Small intestine (tissue), 7 donors: ENCODE data around the gene TRDMT1. TPM values are rescaled to one million over a fixed set of nuclear protein-coding genes. Genes with fewer than 3 reads are reported as not detected.
A peak's percentile ranks its signal among the peaks of the same experiment; 100 is the strongest.

Source experiments
- DNase-seq, 2 donors: peaks; one replicate each; pipeline versions ENCODE4 v3.0.0 to v3.0.0-alpha.2; 2013
- FAIRE-seq: peaks from 2 replicates; lab custom pipeline; 2012; peaks lifted over from hg19 to GRCh38; lab: Jason Lieb, UNC
- H3K27ac ChIP-seq, 3 donors: one replicate each; pipeline ENCODE4 v1.5.1; 2013; ENCODE audit warnings: low read length in 2 of 3, mild to moderate bottlenecking in 2 of 3, control low read depth in 1 of 3, inconsistent platforms in 1 of 3, low read depth in 1 of 3, moderate library complexity in 1 of 3
- H3K27me3 ChIP-seq, 3 donors: one replicate each; pipeline ENCODE4 v1.6.1; 2013; ENCODE audit warnings: low read length in 3 of 3, inconsistent platforms in 1 of 3; ENCODE audit not compliant: control insufficient read depth in 3 of 3, insufficient read depth in 3 of 3
- H3K36me3 ChIP-seq, 3 donors: one replicate each; pipeline ENCODE4 v1.6.1; 2013; ENCODE audit warnings: low read length in 3 of 3, inconsistent platforms in 1 of 3, low read depth in 1 of 3, mild to moderate bottlenecking in 1 of 3, moderate library complexity in 1 of 3; ENCODE audit not compliant: control insufficient read depth in 3 of 3, insufficient read depth in 2 of 3
- H3K4me1 ChIP-seq, 3 donors: one replicate each; pipeline ENCODE4 v1.6.1; 2013; ENCODE audit warnings: low read length in 2 of 3, inconsistent platforms in 1 of 3, low read depth in 1 of 3, mild to moderate bottlenecking in 1 of 3, moderate library complexity in 1 of 3; ENCODE audit not compliant: control insufficient read depth in 3 of 3, insufficient read depth in 2 of 3
- H3K4me3 ChIP-seq, 3 donors: one replicate each; pipeline ENCODE4 v1.5.1; 2013; ENCODE audit warnings: low read length in 3 of 3, control low read depth in 1 of 3, inconsistent platforms in 1 of 3, low read depth in 1 of 3, mild to moderate bottlenecking in 1 of 3, moderate library complexity in 1 of 3
- H3K9me3 ChIP-seq, 2 donors: one replicate each; pipeline ENCODE4 v1.6.1; 2013; ENCODE audit warnings: low read depth in 1 of 2, low read length in 1 of 2; ENCODE audit not compliant: control insufficient read depth in 2 of 2, insufficient read depth in 1 of 2
- WGBS, 3 donors: extraction: QIAGEN DNeasy Blood & Tissue Kit; methylation state at CpG; one replicate each; pipeline ENCODE4 v1.1.7; 2013; 5-methylcytosine and 5-hydroxymethylcytosine counted together
- polyA plus RNA-seq, 4 donors: library from polyadenylated mRNA; stranded (reverse) in 3 of 4; unstranded in 1 of 4; fragments of 200-250 nt in 3 of 4; fragments of 120-200 nt in 1 of 4; gene quantifications; one replicate each; pipeline versions ENCODE4 v1.2.1 to v1.2.3, GENCODE V29; 2013
- donor health status: healthy with polysubstance abuse.
- donor health status: control.
- donor health status: control.
- donor health status: Bipolar disorder and iron deficiency.
- donor health status: healthy.

Gene TRDMT1
- polyA plus RNA-seq, 4 donors, result 1.4 to 6.0 (median 1.9) TPM

GRCh38 chr10:17151716-17152115 is 49.8 kb downstream of the TRDMT1 start:
- 56 to 65% (median 57%) methylated on average over 1 of the region's 1 CpG for WGBS, 3 donors
- DNase-seq (peak in 1 of 2 donors; percentile 22), FAIRE-seq (no peak)
- H3K36me3 ChIP-seq, result no peaks in the 10 kb centered on the region
- H3K4me3 ChIP-seq, result no peak overlapping the region
- no peaks in the 10 kb centered on the region for H3K9me3 ChIP-seq
- H3K27ac ChIP-seq, result peak overlapping the region in 1 of 3 donors; percentile 16
- H3K4me1 ChIP-seq, result peaks cover 0 to 26% (median 3%) of the 10 kb centered on the region in 3 donors
- H3K27me3 ChIP-seq, result no peaks in the 10 kb centered on the region

- FAIRE-seq (no peak), DNase-seq (peak; percentile 84 to 95)
- Histone ChIP-seq H3K27me3 (no peaks in the 10 kb centered on the region), H3K4me1 (peaks cover 0 to 34% (median 8%) of the 10 kb centered on the region in 3 donors), H3K27ac (peak overlapping the region in 1 of 3 donors; percentile 68), H3K9me3 (no peaks in the 10 kb centered on the region), H3K36me3 (no peaks in the 10 kb centered on the region), H3K4me3 (no peak overlapping the region)
- 57 to 75% (median 66%) methylated on average over 5 of the region's 5 CpGs for WGBS, 3 donors
Observed at GRCh38 chr10:17147884-17148489, 53.5 kb downstream of the TRDMT1 start.

- no peak overlapping the region for H3K4me3 ChIP-seq
- no peak overlapping the region for H3K27ac ChIP-seq
- no peaks in the 10 kb centered on the region for H3K27me3 ChIP-seq
- H3K9me3 ChIP-seq, result no peaks in the 10 kb centered on the region
- WGBS, 3 donors, result 73 to 95% (median 91%) methylated on average over 3 of the region's 3 CpGs
- DNase-seq (no peak), FAIRE-seq (no peak)
- H3K36me3 ChIP-seq, result no peaks in the 10 kb centered on the region
- H3K4me1 ChIP-seq, result peaks cover 0 to 27% (median 8%) of the 10 kb centered on the region in 3 donors
Observed at GRCh38 chr10:17146892-17147291, 54.6 kb downstream of the TRDMT1 start.

GRCh38 chr10:17145239-17145638 is 56.2 kb downstream of the TRDMT1 start:
- peak; percentile 82 for DNase-seq
- FAIRE-seq, result peak; percentile 33
- Histone ChIP-seq H3K27me3 (no peaks in the 10 kb centered on the region), H3K4me3 (no peak overlapping the region), H3K9me3 (peaks cover 0 to 2% of the 10 kb centered on the region in 2 donors), H3K27ac (peak overlapping the region in 1 of 3 donors; percentile 39), H3K36me3 (no peaks in the 10 kb centered on the region), H3K4me1 (peaks cover 0 to 22% (median 5%) of the 10 kb centered on the region in 3 donors)
- 21 to 71% (median 43%) methylated on average over 1 of the region's 1 CpG for WGBS, 3 donors

- FAIRE-seq (no peak), DNase-seq (peak in 1 of 2 donors; percentile 25)
- no peaks in the 10 kb centered on the region for H3K27me3 ChIP-seq
- peak overlapping the region in 1 of 3 donors; percentile 39 for H3K27ac ChIP-seq
- H3K36me3 ChIP-seq, result no peaks in the 10 kb centered on the region
- 75 to 78% (median 75%) methylated on average over 5 of the region's 5 CpGs for WGBS, 3 donors
- peaks cover 0 to 2% of the 10 kb centered on the region in 2 donors for H3K9me3 ChIP-seq
- H3K4me3 ChIP-seq, result no peak overlapping the region
- peaks cover 0 to 22% (median 5%) of the 10 kb centered on the region in 3 donors for H3K4me1 ChIP-seq
Observed at GRCh38 chr10:17144757-17145156, 56.7 kb downstream of the TRDMT1 start.

GRCh38 chr10:17144032-17144431 is 57.4 kb downstream of the TRDMT1 start:
- WGBS, 3 donors, result 94 to 98% (median 96%) methylated on average over 2 of the region's 2 CpGs
- FAIRE-seq (no peak), DNase-seq (no peak)
- Histone ChIP-seq H3K36me3 (no peaks in the 10 kb centered on the region), H3K9me3 (peaks cover 0 to 2% of the 10 kb centered on the region in 2 donors), H3K27me3 (no peaks in the 10 kb centered on the region), H3K4me1 (peaks cover 0 to 24% (median 5%) of the 10 kb centered on the region in 3 donors), H3K4me3 (no peak overlapping the region), H3K27ac (no peak overlapping the region)

GRCh38 chr10:17143055-17143690 is 58.3 kb downstream of the TRDMT1 start:
- H3K4me3 ChIP-seq, result no peak overlapping the region
- H3K27me3 ChIP-seq, result no peaks in the 10 kb centered on the region
- no peak overlapping the region for H3K27ac ChIP-seq
- H3K36me3 ChIP-seq, result no peaks in the 10 kb centered on the region
- H3K4me1 ChIP-seq, result peaks cover 0 to 33% (median 5%) of the 10 kb centered on the region in 3 donors
- H3K9me3 ChIP-seq, result peaks cover 0 to 2% of the 10 kb centered on the region in 2 donors
- 66 to 84% (median 83%) methylated on average over 3 of the region's 3 CpGs for WGBS, 3 donors
- FAIRE-seq (no peak), DNase-seq (no peak)

GRCh38 chr10:17141504-17142229 is 59.8 kb downstream of the TRDMT1 start:
- H3K36me3 ChIP-seq, result no peaks in the 10 kb centered on the region
- H3K27me3 ChIP-seq, result no peaks in the 10 kb centered on the region
- peaks cover 0 to 2% of the 10 kb centered on the region in 2 donors for H3K9me3 ChIP-seq
- FAIRE-seq (no peak), DNase-seq (no peak)
- 85 to 94% (median 94%) methylated on average over 1 of the region's 1 CpG for WGBS, 3 donors
- H3K4me1 ChIP-seq, result peaks cover 0 to 36% (median 5%) of the 10 kb centered on the region in 3 donors
- H3K27ac ChIP-seq, result no peak overlapping the region
- no peak overlapping the region for H3K4me3 ChIP-seq
